CD4-positive, CD25-positive, alpha-beta regulatory T cell (primary cell): ENCODE data around the gene IL16. TPM values are rescaled to one million over a fixed set of nuclear protein-coding genes. Genes with fewer than 3 reads are reported as not detected.

ENCODE experiments used
- ATAC-seq, 2 donors: fragments of 150-1000 bp; cut with Tn5 transposase; one replicate each; pipeline ENCODE4 v1.10.0; 2021; ENCODE audit warnings: low read depth in 2 of 2, moderate number of reproducible peaks in 2 of 2, moderate library complexity in 1 of 2
- DNase-seq, 3 donors: peaks; one replicate each; pipeline versions ENCODE4 v3.0.0 to v3.0.0-alpha.2; 2012 to 2022; ENCODE audit warnings: mixed read lengths in 1 of 3
- H3K27ac ChIP-seq: one replicate; pipeline ENCODE4 v1.7.0; 2013; ENCODE audit warnings: mild to moderate bottlenecking, low read length; ENCODE audit not compliant: insufficient read depth, poor library complexity, severe bottlenecking
- H3K27me3 ChIP-seq: one replicate; pipeline ENCODE4 v1.7.0; 2013; ENCODE audit warnings: low read length; ENCODE audit not compliant: control insufficient read depth, insufficient read depth
- H3K36me3 ChIP-seq: one replicate; pipeline ENCODE4 v1.7.0; 2013; ENCODE audit warnings: mild to moderate bottlenecking, low read length, moderate library complexity; ENCODE audit not compliant: control insufficient read depth, insufficient read depth
- H3K4me1 ChIP-seq: 2 replicates; pipeline ENCODE4 v1.7.0; 2013; ENCODE audit warnings: mild to moderate bottlenecking, low read length; ENCODE audit not compliant: insufficient read depth, control insufficient read depth, poor library complexity, severe bottlenecking
- H3K4me3 ChIP-seq: one replicate; pipeline ENCODE4 v1.7.0; 2013; ENCODE audit warnings: low read depth, mild to moderate bottlenecking, low read length, moderate library complexity
- H3K9me3 ChIP-seq, 2 experiments: 1 replicate in 1 of 2; 2 replicates in 1 of 2; pipeline ENCODE4 v1.7.0; 2013; ENCODE audit warnings: low read length in 2 of 2, mild to moderate bottlenecking in 1 of 2, moderate library complexity in 1 of 2; ENCODE audit not compliant: control insufficient read depth in 2 of 2
- H3K27ac Mint-ChIP-seq, 3 donors: one replicate each; pipeline ENCODE4 v1.8.0; 2020 to 2022; ENCODE audit warnings: mild to moderate bottlenecking in 3 of 3, mixed read lengths in 3 of 3, moderate library complexity in 2 of 3
- H3K27me3 Mint-ChIP-seq: one replicate; pipeline ENCODE4 v1.8.0; 2022; ENCODE audit warnings: mild to moderate bottlenecking, mixed read lengths
- H3K36me3 Mint-ChIP-seq: one replicate; pipeline ENCODE4 v1.8.0; 2020; ENCODE audit warnings: mixed read lengths
- H3K4me1 Mint-ChIP-seq, 4 donors: one replicate each; pipeline ENCODE4 v1.8.0; 2020 to 2022; ENCODE audit warnings: mixed read lengths in 4 of 4, mild to moderate bottlenecking in 1 of 4
- H3K4me3 Mint-ChIP-seq, 4 donors: one replicate each; pipeline ENCODE4 v1.8.0; 2020 to 2022; ENCODE audit warnings: mild to moderate bottlenecking in 4 of 4, mixed read lengths in 4 of 4, moderate library complexity in 3 of 4
- H3K9me3 Mint-ChIP-seq, 7 donors: one replicate each; pipeline ENCODE4 v1.8.0; 2020 to 2022; ENCODE audit warnings: mixed read lengths in 7 of 7, mild to moderate bottlenecking in 3 of 7, moderate library complexity in 2 of 7
- polyA plus RNA-seq, 4 donors: library from polyadenylated mRNA; unstranded; fragments of 300-500 nt; fragmentation: Illumina TruSeq; gene quantifications; one replicate each; pipeline ENCODE4 v1.2.3, GENCODE V29; 2021
- total RNA-seq: library from RNA; stranded (reverse); gene quantifications from one replicate; pipeline ENCODE4 v1.2.3, GENCODE V29; 2022

IL16 gene
- total and polyA plus RNA-seq, 5 donors from 2014 or later: 141 to 317 (median 264) TPM

DNA sequence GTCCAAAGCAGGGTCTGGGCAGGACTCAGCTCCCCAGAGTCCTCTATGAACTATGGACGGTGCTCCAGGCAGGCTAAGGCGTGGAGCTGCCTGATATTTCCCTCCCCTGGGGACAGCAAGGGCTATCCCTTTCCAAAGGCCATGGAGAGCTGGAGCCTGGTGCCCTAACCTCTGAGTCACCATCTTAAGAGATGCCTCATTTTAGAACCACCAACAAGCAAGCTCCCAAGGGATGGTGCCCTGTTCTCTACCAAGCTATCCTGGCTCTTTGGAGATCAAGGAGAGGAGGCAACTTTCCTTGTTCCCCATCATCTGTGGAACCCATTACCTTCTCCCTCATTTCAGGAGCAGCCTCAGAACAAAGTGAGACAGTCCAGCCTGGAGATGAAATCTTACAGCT is 111.6 kb downstream of the IL16 start:
- no peak for DNase-seq
- peaks cover 91% of the 10 kb centered on the region for H3K36me3 ChIP-seq
- Mint-ChIP-seq H3K4me3 (peak overlapping the region in 2 of 4 donors; percentile 38 to 40), H3K36me3 (peaks cover 81% of the 10 kb centered on the region), H3K27ac (peak overlapping the region; percentile 20 to 100 (median 80)), H3K4me1 (peaks cover 15 to 95% (median 47%) of the 10 kb centered on the region in 4 donors), H3K9me3 (no peaks in the 10 kb centered on the region), H3K27me3 (no peaks in the 10 kb centered on the region)
- H3K4me3 ChIP-seq: no peak overlapping the region
- ATAC-seq: no peak
- H3K27me3 ChIP-seq: no peaks in the 10 kb centered on the region
- H3K4me1 ChIP-seq: peaks cover 50% of the 10 kb centered on the region
- no peaks in the 10 kb centered on the region for H3K9me3 ChIP-seq
- H3K27ac ChIP-seq: no peak overlapping the region

DNA sequence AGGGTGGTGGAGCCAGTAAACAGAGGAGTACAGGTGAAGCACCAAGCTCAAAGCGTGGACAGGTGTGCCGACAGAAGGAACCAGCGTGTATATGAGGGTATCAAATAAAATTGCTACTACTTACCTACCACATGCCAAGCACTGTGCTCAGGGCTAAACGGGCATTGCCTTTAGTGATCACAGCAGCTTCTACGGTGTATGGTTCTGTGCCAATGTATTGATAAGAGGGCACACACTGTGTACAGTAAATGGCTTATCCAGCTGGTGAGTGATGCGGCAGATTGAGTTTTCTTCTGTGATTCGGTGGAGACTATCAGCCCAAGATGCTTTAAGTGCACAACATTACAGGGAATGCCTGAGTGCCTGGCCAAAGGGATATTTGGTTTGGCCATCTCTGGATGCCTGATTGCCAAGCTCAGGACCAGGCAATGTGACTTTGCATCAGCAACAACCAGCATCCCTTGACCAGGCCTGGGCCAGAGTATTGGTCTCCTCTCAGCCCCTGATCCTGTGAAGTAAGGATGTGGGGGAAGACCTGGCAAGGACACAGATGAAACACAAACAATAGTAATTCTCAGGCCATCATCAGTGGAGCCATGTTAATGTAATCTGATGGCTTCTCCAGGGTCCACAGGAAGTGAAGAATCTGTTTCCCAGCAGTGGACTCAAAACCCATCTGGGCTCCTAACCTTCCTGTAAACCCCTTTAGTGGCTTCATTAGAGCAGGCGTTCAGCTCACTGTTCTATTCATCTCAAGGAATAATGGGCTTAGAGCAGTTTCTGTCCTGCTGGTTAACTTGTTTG is 113.2 kb downstream of the IL16 start:
- peaks cover 70% of the 10 kb centered on the region for H3K36me3 Mint-ChIP-seq
- H3K4me3 Mint-ChIP-seq: peak overlapping the region in 1 of 4 donors; percentile 3
- DNase-seq (no peak), ATAC-seq (no peak)
- Histone ChIP-seq H3K27me3 (no peaks in the 10 kb centered on the region), H3K4me3 (no peak overlapping the region), H3K4me1 (peaks cover 38% of the 10 kb centered on the region), H3K9me3 (no peaks in the 10 kb centered on the region), H3K36me3 (peaks cover 80% of the 10 kb centered on the region), H3K27ac (peak overlapping the region; percentile 42)
- no peaks in the 10 kb centered on the region for H3K27me3 Mint-ChIP-seq
- peaks cover under 1 to 92% (median 36%) of the 10 kb centered on the region in 4 donors for H3K4me1 Mint-ChIP-seq
- H3K9me3 Mint-ChIP-seq: peaks cover 0 to 1% (median 0%) of the 10 kb centered on the region in 7 donors
- peak overlapping the region; percentile 74 to 97 (median 95) for H3K27ac Mint-ChIP-seq

GRCh38 chr15:81310480-81310879 is 113.8 kb downstream of the IL16 start:
- no peaks in the 10 kb centered on the region for H3K9me3 ChIP-seq
- H3K36me3 ChIP-seq: peaks cover 74% of the 10 kb centered on the region
- H3K4me3 Mint-ChIP-seq: peak overlapping the region in 2 of 4 donors; percentile 9 to 17
- peaks cover 0 to 1% (median 0%) of the 10 kb centered on the region in 7 donors for H3K9me3 Mint-ChIP-seq
- H3K36me3 Mint-ChIP-seq: peaks cover 74% of the 10 kb centered on the region
- peaks cover 38% of the 10 kb centered on the region for H3K4me1 ChIP-seq
- no peak overlapping the region for H3K4me3 ChIP-seq
- peaks cover 0 to 92% (median 38%) of the 10 kb centered on the region in 4 donors for H3K4me1 Mint-ChIP-seq
- H3K27ac Mint-ChIP-seq: peak overlapping the region; percentile 74 to 95 (median 95)
- ATAC-seq (no peak), DNase-seq (no peak)
- H3K27me3 ChIP-seq: no peaks in the 10 kb centered on the region
- peak overlapping the region; percentile 63 for H3K27ac ChIP-seq
- H3K27me3 Mint-ChIP-seq: no peaks in the 10 kb centered on the region

DNA sequence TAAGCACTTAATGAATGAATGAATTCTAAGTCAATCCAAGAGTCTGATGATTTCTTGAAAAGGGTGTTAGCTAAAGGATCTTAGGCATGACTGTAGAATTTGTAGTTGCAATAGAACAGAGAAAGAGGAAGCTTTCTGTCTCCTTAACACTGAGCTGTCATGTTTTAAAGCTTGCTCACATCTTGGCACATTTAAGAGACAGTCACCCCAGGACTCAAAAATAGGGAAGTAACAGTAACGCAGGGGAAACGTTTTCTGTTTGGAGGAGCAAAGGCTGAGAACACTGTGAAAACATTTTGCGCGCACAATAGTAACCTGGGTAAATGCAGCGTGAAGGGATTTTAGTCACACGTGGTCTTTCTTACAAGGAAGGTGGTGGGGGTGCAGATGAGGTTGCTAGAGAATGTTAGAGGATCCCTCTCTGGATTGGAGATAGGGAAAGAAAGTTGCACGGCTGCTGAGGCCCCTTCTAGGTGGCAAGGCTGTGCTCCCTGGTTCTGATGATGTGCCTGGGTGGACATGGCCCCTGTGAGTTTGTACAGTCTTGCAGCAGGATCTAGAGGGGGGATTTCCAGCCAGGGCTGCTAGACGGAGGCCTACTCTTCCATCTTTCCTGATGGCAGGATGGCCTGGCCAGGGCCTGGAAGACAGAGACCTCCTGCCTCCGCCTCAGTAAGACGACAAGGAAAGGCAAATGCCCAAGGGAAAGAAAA is 115.2 kb downstream of the IL16 start:
- DNase-seq (no peak), ATAC-seq (peak; percentile 26 to 52)
- peak overlapping the region; percentile 63 for H3K27ac ChIP-seq
- peak overlapping the region in 2 of 4 donors; percentile 4 to 5 for H3K4me3 Mint-ChIP-seq
- H3K4me3 ChIP-seq: no peak overlapping the region
- H3K36me3 Mint-ChIP-seq: peaks cover 68% of the 10 kb centered on the region
- H3K9me3 ChIP-seq: no peaks in the 10 kb centered on the region
- H3K27ac Mint-ChIP-seq: peak overlapping the region; percentile 74 to 95 (median 76)
- peaks cover 10 to 92% (median 49%) of the 10 kb centered on the region in 4 donors for H3K4me1 Mint-ChIP-seq
- H3K27me3 Mint-ChIP-seq: no peaks in the 10 kb centered on the region
- peaks cover 0 to 1% (median 0%) of the 10 kb centered on the region in 7 donors for H3K9me3 Mint-ChIP-seq
- no peaks in the 10 kb centered on the region for H3K27me3 ChIP-seq
- H3K36me3 ChIP-seq: peaks cover 59% of the 10 kb centered on the region
- H3K4me1 ChIP-seq: peaks cover 32% of the 10 kb centered on the region

- H3K9me3 Mint-ChIP-seq: peaks cover 0 to 1% (median 0%) of the 10 kb centered on the region in 7 donors
- no peak overlapping the region for H3K4me3 ChIP-seq
Observed at GRCh38 chr15:81312790-81313543, 116.3 kb downstream of the IL16 start.

GRCh38 chr15:81313686-81314085 is 117.0 kb downstream of the IL16 start:
- Histone ChIP-seq H3K27ac (peak overlapping the region; percentile 56), H3K36me3 (peaks cover 57% of the 10 kb centered on the region), H3K4me1 (peaks cover 26% of the 10 kb centered on the region), H3K9me3 (no peaks in the 10 kb centered on the region), H3K27me3 (no peaks in the 10 kb centered on the region), H3K4me3 (no peak overlapping the region)
- no peak for ATAC-seq
- peak overlapping the region in 2 of 3 donors; percentile 95 to 97 for H3K27ac Mint-ChIP-seq
- peaks cover 60% of the 10 kb centered on the region for H3K36me3 Mint-ChIP-seq
- peak overlapping the region in 1 of 4 donors; percentile 61 for H3K4me3 Mint-ChIP-seq
- H3K4me1 Mint-ChIP-seq: peaks cover 14 to 93% (median 51%) of the 10 kb centered on the region in 4 donors
- no peak for DNase-seq
- no peaks in the 10 kb centered on the region for H3K27me3 Mint-ChIP-seq
- H3K9me3 Mint-ChIP-seq: peaks cover 0 to 1% (median 0%) of the 10 kb centered on the region in 7 donors

More at GRCh38 chr15:81312790-81313543, 116.3 kb downstream of the IL16 start:
- Histone ChIP-seq H3K27me3 (no peaks in the 10 kb centered on the region), H3K36me3 (peaks cover 58% of the 10 kb centered on the region), H3K27ac (peak overlapping the region; percentile 15), H3K4me1 (peaks cover 26% of the 10 kb centered on the region), H3K9me3 (no peaks in the 10 kb centered on the region)
- DNase-seq: no peak
- peaks cover 10 to 91% (median 48%) of the 10 kb centered on the region in 4 donors for H3K4me1 Mint-ChIP-seq
- peaks cover 58% of the 10 kb centered on the region for H3K36me3 Mint-ChIP-seq
- H3K27me3 Mint-ChIP-seq: no peaks in the 10 kb centered on the region
- H3K4me3 Mint-ChIP-seq: peak overlapping the region in 1 of 4 donors; percentile 61
- H3K27ac Mint-ChIP-seq: peak overlapping the region; percentile 74 to 95 (median 76)
- no peak for ATAC-seq

- Mint-ChIP-seq H3K9me3 (peaks cover 0 to 1% (median 0%) of the 10 kb centered on the region in 7 donors), H3K4me3 (no peak overlapping the region), H3K4me1 (peaks cover 15 to 93% (median 49%) of the 10 kb centered on the region in 4 donors), H3K27me3 (no peaks in the 10 kb centered on the region), H3K27ac (peak overlapping the region; percentile 91 to 97 (median 95)), H3K36me3 (peaks cover 58% of the 10 kb centered on the region)
- Histone ChIP-seq H3K9me3 (no peaks in the 10 kb centered on the region), H3K27ac (peak overlapping the region; percentile 56), H3K27me3 (no peaks in the 10 kb centered on the region), H3K4me1 (peaks cover 26% of the 10 kb centered on the region), H3K4me3 (no peak overlapping the region), H3K36me3 (peaks cover 56% of the 10 kb centered on the region)
- DNase-seq (no peak), ATAC-seq (no peak)
Observed at GRCh38 chr15:81314378-81314777, 117.7 kb downstream of the IL16 start.
